HG03135 (cell line): ENCODE measurements around the gene GNAI3.

Source experiments
- ATAC-seq: cut with Tn5 transposase; IDR thresholded peaks from one replicate; pipeline ENCODE4 v1.9.1; 2021; ENCODE audit warnings: mild to moderate bottlenecking, moderate library complexity; ENCODE audit not compliant: unreplicated experiment

Gene GNAI3

GRCh38 chr1:109622137-109622892 lies 73.9 kb downstream of the GNAI3 start:
- no peak for ATAC-seq

- no peak for ATAC-seq
These were observed 74.5 kb downstream of the GNAI3 start for GRCh38 chr1:109622895-109623294.

GRCh38 chr1:109623601-109624161 lies 75.3 kb downstream of the GNAI3 start:
- ATAC-seq: no peak

GRCh38 chr1:109624201-109625010 lies 76.0 kb downstream of the GNAI3 start:
- ATAC-seq: no peak

GRCh38 chr1:109625176-109625575 lies 76.8 kb downstream of the GNAI3 start:
- no peak for ATAC-seq

GRCh38 chr1:109625601-109626560 lies 77.5 kb downstream of the GNAI3 start:
- no peak for ATAC-seq

GRCh38 chr1:109626682-109627408 lies 78.4 kb downstream of the GNAI3 start:
- ATAC-seq: no peak

- no peak for ATAC-seq
These were observed 79.4 kb downstream of the GNAI3 start for GRCh38 chr1:109627692-109628399.

GRCh38 chr1:109628540-109629321 lies 80.3 kb downstream of the GNAI3 start:
- ATAC-seq: no peak

GRCh38 chr1:109629372-109630030 lies 81.1 kb downstream of the GNAI3 start:
- ATAC-seq: no peak

GRCh38 chr1:109630081-109630897 lies 81.9 kb downstream of the GNAI3 start:
- ATAC-seq: no peak

GRCh38 chr1:109630898-109631512 lies 82.6 kb downstream of the GNAI3 start:
- ATAC-seq: no peak

- ATAC-seq: no peak
These were observed 83.4 kb downstream of the GNAI3 start for GRCh38 chr1:109631513-109632505.

GRCh38 chr1:109632671-109633346 lies 84.4 kb downstream of the GNAI3 start:
- ATAC-seq: no peak

GRCh38 chr1:109634292-109634691 lies 85.9 kb downstream of the GNAI3 start:
- ATAC-seq: no peak
